Gastroesophageal sphincter (tissue), 3 donors: ENCODE results near the gene PSORS1C1.
"Not testable (repeated sequence)": the region's sequence is repeated elsewhere in the genome, so short reads cannot be mapped to it uniquely, and the experiment has no call there.

Experiments
- EP300 ChIP-seq: sonication (generic); formaldehyde crosslinking; IDR thresholded peaks from one replicate; pipeline ENCODE4 v1.6.1; 2017; ENCODE audit warnings: antibody characterized with exemption, mild to moderate bottlenecking
- POLR2A ChIP-seq, 2 donors: fragments of 450-650 bp; IDR thresholded peaks; one replicate each; pipeline ENCODE4 v1.6.1; 2017; ENCODE audit warnings: antibody characterized with exemption in 2 of 2, mild to moderate bottlenecking in 2 of 2, moderate library complexity in 1 of 2
- POLR2AphosphoS5 ChIP-seq: sonication (generic); formaldehyde crosslinking; IDR thresholded peaks from one replicate; pipeline ENCODE4 v1.6.1; 2017; ENCODE audit warnings: antibody characterized with exemption
- TF ChIP-seq, protein P1 (sequence below), 4 experiments: fragments of 200-600 bp in 2 of 4; fragments of 450-650 bp in 2 of 4; sonication (generic) in 1 of 4; IDR thresholded peaks; one replicate each; pipeline ENCODE4 v1.5.1; 2017 to 2019; ENCODE audit warnings: antibody characterized with exemption in 4 of 4, mild to moderate bottlenecking in 2 of 4, moderate library complexity in 2 of 4

- TF ChIP-seq, protein P1, sequence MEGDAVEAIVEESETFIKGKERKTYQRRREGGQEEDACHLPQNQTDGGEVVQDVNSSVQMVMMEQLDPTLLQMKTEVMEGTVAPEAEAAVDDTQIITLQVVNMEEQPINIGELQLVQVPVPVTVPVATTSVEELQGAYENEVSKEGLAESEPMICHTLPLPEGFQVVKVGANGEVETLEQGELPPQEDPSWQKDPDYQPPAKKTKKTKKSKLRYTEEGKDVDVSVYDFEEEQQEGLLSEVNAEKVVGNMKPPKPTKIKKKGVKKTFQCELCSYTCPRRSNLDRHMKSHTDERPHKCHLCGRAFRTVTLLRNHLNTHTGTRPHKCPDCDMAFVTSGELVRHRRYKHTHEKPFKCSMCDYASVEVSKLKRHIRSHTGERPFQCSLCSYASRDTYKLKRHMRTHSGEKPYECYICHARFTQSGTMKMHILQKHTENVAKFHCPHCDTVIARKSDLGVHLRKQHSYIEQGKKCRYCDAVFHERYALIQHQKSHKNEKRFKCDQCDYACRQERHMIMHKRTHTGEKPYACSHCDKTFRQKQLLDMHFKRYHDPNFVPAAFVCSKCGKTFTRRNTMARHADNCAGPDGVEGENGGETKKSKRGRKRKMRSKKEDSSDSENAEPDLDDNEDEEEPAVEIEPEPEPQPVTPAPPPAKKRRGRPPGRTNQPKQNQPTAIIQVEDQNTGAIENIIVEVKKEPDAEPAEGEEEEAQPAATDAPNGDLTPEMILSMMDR (IDR thresholded peaks at IDR 0.05), result not testable (repeated sequence)
- not testable (repeated sequence) for TF ChIP-seq POLR2A (IDR thresholded peaks at IDR 0.05); POLR2AphosphoS5; EP300
These were observed 71.1 kb downstream of the PSORS1C1 start for GRCh38 chr6:31185695-31186051.
